Measurements from ENCODE around the gene SCAI. TPM values are rescaled to one million over a fixed set of nuclear protein-coding genes. Genes with fewer than 3 reads are reported as not detected.

The SCAI gene
- total RNA-seq, 2 donors from 2014 or later, result 6.7 to 7.6 TPM

DNA sequence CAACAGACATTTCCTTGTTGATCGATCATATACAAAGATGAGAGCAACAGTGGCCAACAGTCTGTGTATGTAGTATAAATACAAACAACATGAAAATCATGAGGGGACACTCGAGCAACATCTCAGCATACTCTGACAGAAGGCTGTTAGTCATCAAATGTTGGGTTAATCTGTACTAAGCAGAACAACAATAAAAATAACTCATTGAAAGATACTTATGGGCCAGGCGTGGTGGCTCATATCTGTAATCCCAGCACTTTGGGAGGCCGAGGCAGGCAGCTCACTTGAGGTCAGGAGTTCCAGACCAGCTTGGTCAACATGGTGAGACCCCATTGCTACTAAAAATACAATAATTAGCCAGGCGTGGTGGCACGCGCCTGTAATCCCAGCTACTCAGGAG lies 67.3 kb downstream of the SCAI start:
- intact Hi-C loops (cut with DNase I), result no loop called here
- H3K27ac ChIP-seq, result no peak overlapping the region
- H3K36me3 ChIP-seq (replicated peaks in 1 of 2; ENCODE audit: insufficient read depth in 1 of 2, low read depth in 2 of 2), result no peaks in the 10 kb centered on the region
- ATAC-seq (no peak), DNase-seq (no peak)
- 95 to 99% methylated on average over 7 of the region's 7 CpGs for WGBS, 2 donors
- no peaks in the 10 kb centered on the region for H3K9me3 ChIP-seq
- no peaks in the 10 kb centered on the region for H3K4me1 ChIP-seq
- H3K27me3 ChIP-seq, result no peaks in the 10 kb centered on the region
- no peak overlapping the region for H3K4me3 ChIP-seq
- TF ChIP-seq POLR2A (IDR thresholded peaks at IDR 0.05) (no peak), CTCF (IDR thresholded peaks at IDR 0.05) (no peak)

DNA sequence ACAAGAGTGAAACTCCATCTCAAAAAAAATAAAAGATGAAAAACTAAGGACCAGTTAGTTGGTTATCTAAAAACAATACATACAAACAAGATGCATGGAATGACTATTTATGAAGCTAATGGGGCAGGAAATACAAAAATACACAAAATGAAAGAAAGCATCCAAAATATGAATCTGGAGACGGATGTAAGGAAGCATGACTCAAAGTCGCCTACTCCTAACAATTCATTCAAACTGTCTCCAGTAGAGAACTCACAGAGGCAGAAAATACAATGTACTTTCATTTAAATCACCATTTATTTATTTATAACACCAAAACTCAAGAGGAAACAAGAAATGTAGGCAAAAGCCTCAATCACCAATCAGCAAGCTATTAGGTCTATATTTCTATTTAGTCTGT lies 68.4 kb downstream of the SCAI start:
- TF ChIP-seq CTCF (IDR thresholded peaks at IDR 0.05) (no peak), POLR2A (IDR thresholded peaks at IDR 0.05) (no peak)
- no peak for ATAC-seq

DNA sequence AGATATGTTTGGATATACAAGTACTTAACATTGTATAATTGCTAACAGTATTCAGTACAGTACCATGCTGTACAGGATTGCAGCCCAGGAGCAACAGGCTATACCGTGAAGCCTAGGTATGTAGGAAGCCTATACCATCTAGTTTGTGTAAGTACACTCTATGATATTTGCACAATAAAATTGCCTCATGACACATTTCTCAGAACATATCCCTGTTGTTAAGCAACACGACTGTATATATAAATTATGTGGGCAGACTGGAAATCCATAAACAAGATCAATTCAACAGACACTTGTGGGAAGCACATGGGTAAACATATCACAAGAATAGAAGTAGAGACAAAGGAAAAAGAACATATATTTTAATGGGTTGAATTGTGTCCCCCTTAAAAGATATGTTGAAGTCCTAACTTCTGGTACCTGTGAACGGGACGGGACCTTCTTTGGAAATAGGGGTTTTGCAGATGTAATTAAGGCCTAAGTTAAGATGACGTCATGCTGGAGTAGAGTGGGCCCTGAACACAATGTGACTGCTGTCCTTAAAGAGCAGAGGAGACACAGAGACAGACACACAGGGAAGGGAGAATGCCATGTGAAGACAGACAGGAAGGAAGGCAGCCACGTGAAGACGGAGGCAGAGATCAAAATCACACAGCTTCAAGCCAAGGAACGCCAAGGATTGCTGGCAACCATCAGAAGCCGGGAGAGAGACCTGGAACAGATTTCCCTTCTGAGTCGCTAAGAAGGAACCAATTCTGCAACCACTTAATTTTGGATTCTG lies 76.3 kb downstream of the SCAI start:
- no peak for DNase-seq
- no peaks in the 10 kb centered on the region for H3K4me1 ChIP-seq
- intact Hi-C loops (cut with DNase I), result no loop called here
- H3K36me3 ChIP-seq (replicated peaks in 1 of 2; ENCODE audit: insufficient read depth in 1 of 2, low read depth in 2 of 2), result no peaks in the 10 kb centered on the region
- ATAC-seq, result no peak
- H3K27me3 ChIP-seq, result no peaks in the 10 kb centered on the region
- no peak overlapping the region for H3K27ac ChIP-seq
- H3K4me3 ChIP-seq, result no peak overlapping the region
- no peaks in the 10 kb centered on the region for H3K9me3 ChIP-seq
- TF ChIP-seq CTCF (IDR thresholded peaks at IDR 0.05), result no peak
- no peak for TF ChIP-seq POLR2A (IDR thresholded peaks at IDR 0.05)
- WGBS, 2 donors, result 72 to 80% methylated on average over 10 of the region's 10 CpGs

More for the DNA sequence above, 68.4 kb downstream of the SCAI start:
- H3K4me3 ChIP-seq, result no peak overlapping the region
- no peaks in the 10 kb centered on the region for H3K27me3 ChIP-seq
- no peak overlapping the region for H3K27ac ChIP-seq
- no peaks in the 10 kb centered on the region for H3K4me1 ChIP-seq
- 87 to 91% methylated on average over 2 of the region's 2 CpGs for WGBS, 2 donors
- H3K9me3 ChIP-seq, result no peaks in the 10 kb centered on the region
- intact Hi-C loops (cut with DNase I), result no loop called here
- no peak for DNase-seq
- no peaks in the 10 kb centered on the region for H3K36me3 ChIP-seq (replicated peaks in 1 of 2; ENCODE audit: insufficient read depth in 1 of 2, low read depth in 2 of 2)

DNA sequence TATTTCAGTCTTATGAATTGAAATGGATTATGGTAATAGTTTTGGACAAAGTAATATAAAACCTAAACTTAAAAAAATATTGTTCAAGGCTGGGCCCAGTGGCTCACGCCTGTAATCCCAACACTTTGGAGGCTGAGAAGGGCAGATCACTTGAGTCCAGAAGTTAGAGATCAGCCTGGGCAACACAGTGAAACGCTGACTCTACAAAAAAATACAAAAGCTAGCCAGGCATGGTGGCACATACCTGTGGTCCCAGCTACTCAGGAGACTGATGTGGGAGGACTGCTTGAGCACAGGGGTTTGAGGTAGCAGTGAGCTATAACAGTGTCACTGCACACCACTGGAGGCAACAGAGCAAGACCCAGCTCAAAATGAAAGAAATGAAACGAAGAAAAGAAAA lies 81.9 kb downstream of the SCAI start:
- Histone ChIP-seq H3K9me3 (no peaks in the 10 kb centered on the region), H3K36me3 (replicated peaks in 1 of 2; ENCODE audit: insufficient read depth in 1 of 2, low read depth in 2 of 2) (no peaks in the 10 kb centered on the region), H3K4me3 (no peak overlapping the region), H3K27ac (no peak overlapping the region), H3K4me1 (no peaks in the 10 kb centered on the region), H3K27me3 (no peaks in the 10 kb centered on the region)
- DNase-seq (no peak), ATAC-seq (no peak)
- intact Hi-C loops (cut with DNase I), result no loop called here
- 84 to 89% methylated on average over 3 of the region's 3 CpGs for WGBS, 2 donors
- TF ChIP-seq CTCF (IDR thresholded peaks at IDR 0.05), result no peak
- no peak for TF ChIP-seq POLR2A (IDR thresholded peaks at IDR 0.05)
